Vagina (tissue), 2 donors: ENCODE results near the gene TRIM59.

Experiments
- POLR2A ChIP-seq, 2 donors: fragments of 450-650 bp; IDR thresholded peaks; one replicate each; pipeline ENCODE4 v1.6.1; 2017; ENCODE audit warnings: antibody characterized with exemption in 2 of 2, mild to moderate bottlenecking in 2 of 2, moderate library complexity in 2 of 2
- POLR2AphosphoS5 ChIP-seq, 2 donors: sonication (generic); formaldehyde crosslinking; IDR thresholded peaks; one replicate each; pipeline ENCODE4 v1.9.0; 2017; ENCODE audit warnings: antibody characterized with exemption in 2 of 2, mild to moderate bottlenecking in 2 of 2, low read depth in 1 of 2; ENCODE audit not compliant: insufficient read depth in 1 of 2
- TF ChIP-seq, protein P1 (sequence below), 3 experiments: fragments of 450-650 bp in 2 of 3; fragments of 200-600 bp in 1 of 3; sonication (generic) in 1 of 3; IDR thresholded peaks; one replicate each; pipeline ENCODE4 v1.5.1; 2017 to 2019; ENCODE audit warnings: antibody characterized with exemption in 3 of 3, mild to moderate bottlenecking in 2 of 3, moderate library complexity in 2 of 3

DNA sequence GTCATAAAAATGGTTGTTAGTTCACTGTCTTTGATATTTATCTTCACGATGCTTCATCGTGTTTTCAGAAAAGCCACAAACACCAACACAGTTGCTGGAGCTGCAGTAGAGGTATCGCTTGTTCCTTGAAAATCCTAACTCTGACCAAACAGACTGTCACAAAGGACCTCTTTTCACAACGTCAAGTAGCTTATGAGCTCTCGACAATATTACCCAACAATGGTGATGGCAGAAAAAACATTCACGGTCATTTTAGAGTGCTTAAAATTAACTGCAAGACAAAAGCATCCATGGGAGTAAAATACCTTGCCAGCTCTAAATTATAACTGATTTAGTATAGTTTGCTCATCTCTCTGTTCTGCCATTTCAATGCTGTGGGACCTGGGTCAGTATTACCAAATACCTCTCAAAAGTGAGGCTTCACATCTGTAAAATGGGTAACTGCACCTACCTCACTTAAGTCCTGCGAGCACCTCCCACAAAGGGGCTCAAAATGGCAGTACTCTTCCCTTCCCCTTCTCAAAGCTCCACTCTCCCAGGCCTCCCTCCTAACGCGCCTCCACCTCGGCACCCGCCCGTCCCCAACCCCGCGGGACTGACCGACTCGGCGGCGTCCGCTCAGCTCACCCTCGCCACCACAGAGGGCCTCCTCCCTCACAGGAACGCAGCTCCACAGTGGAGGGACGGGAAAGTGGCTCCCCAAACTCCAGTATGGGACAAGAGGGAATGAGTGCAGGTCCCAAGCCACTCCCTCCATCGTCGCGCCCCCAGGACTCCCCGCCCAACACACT, 546 bp downstream of the TRIM59 start:
- TF ChIP-seq, protein P1, sequence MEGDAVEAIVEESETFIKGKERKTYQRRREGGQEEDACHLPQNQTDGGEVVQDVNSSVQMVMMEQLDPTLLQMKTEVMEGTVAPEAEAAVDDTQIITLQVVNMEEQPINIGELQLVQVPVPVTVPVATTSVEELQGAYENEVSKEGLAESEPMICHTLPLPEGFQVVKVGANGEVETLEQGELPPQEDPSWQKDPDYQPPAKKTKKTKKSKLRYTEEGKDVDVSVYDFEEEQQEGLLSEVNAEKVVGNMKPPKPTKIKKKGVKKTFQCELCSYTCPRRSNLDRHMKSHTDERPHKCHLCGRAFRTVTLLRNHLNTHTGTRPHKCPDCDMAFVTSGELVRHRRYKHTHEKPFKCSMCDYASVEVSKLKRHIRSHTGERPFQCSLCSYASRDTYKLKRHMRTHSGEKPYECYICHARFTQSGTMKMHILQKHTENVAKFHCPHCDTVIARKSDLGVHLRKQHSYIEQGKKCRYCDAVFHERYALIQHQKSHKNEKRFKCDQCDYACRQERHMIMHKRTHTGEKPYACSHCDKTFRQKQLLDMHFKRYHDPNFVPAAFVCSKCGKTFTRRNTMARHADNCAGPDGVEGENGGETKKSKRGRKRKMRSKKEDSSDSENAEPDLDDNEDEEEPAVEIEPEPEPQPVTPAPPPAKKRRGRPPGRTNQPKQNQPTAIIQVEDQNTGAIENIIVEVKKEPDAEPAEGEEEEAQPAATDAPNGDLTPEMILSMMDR (IDR thresholded peaks at IDR 0.05): no peak
- TF ChIP-seq POLR2A (IDR thresholded peaks at IDR 0.05) (no peak), POLR2AphosphoS5 (IDR thresholded peaks at IDR 0.05; ENCODE audit: insufficient read depth in 1 of 2, low read depth in 1 of 2) (no peak)
